Activated CD4-positive, alpha-beta T cell treated with anti-CD3 and anti-CD28 coated beads, Interleukin-2, amount 10 ng/mL, durations not matched to agents 24 days and 14 days (primary cell): ENCODE measurements around the gene CLEC4F. TPM values are rescaled to one million over a fixed set of nuclear protein-coding genes. Genes with fewer than 3 reads are reported as not detected.

ENCODE experiments used
- DNase-seq: peaks from one replicate; pipeline ENCODE4 v3.0.0; 2022
- H3K27ac Mint-ChIP-seq: one replicate; pipeline ENCODE4 v1.8.0; 2022; ENCODE audit warnings: mild to moderate bottlenecking, mixed read lengths
- H3K27me3 Mint-ChIP-seq: one replicate; pipeline ENCODE4 v1.8.0; 2022; ENCODE audit warnings: mixed read lengths
- H3K36me3 Mint-ChIP-seq: one replicate; pipeline ENCODE4 v1.8.0; 2022; ENCODE audit warnings: low read depth, mild to moderate bottlenecking, mixed read lengths
- H3K4me1 Mint-ChIP-seq: one replicate; pipeline ENCODE4 v1.8.0; 2021; ENCODE audit warnings: mixed read lengths
- H3K4me3 Mint-ChIP-seq: one replicate; pipeline ENCODE4 v1.8.0; 2022; ENCODE audit warnings: mild to moderate bottlenecking, moderate library complexity, mixed read lengths
- H3K9me3 Mint-ChIP-seq: one replicate; pipeline ENCODE4 v1.8.0; 2021; ENCODE audit warnings: mixed read lengths
- intact Hi-C: fragments of 100-400 bp; cut with micrococcal nuclease; formaldehyde crosslinking; loops from one replicate; pipeline ENCODE4 v1.15.1; 2023
- total RNA-seq: library from RNA; stranded (reverse); gene quantifications from 2 replicates; pipeline ENCODE4 v1.2.3, GENCODE V29; 2022

The CLEC4F gene
- total RNA-seq, 1 donor from 2014 or later = not detected

DNA sequence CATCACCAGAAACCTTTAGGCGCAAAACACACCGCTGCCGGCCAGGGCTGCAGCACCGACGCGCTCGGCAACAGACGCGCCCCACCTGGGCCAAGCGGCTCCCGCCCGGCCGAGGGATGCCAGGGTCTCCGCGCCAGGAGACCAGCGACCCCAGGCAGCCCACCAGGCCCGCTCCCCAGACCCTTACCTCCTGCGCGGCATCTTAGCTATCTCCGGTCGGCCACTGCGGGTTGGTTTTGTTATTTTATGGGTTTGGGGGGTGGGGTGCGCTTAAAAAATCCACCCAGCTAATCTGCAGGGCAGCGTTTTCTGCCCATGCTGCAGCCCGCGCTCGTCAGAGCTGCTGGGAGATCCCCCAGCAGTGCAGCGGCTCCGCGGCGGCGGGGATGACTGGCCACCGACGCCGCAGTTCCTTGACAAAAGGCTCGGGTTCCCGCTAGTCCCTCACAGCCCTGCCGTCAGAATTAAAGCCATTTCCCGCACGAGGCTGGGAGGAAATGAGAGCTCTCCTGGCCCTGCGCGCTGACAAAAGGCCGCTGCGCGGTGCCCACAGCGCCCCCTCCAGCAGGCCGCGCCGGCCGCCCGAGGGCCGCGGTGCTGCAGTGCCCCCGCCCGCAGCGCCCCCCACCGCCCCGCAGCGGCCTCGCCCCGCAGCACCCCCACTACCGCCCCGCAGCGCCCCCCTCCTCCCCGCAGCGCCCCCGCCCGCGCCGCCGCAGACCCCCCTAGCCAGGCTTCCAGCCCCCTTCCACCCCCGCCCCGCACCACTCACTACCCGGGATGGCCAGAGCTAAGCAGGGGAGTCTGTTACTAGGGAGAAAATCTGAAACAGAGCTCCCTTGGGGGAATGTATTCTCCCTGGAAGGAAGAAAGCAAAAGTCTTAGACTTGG is 52.5 kb downstream of the CLEC4F start, which contains the start of gene ADD2:
Gene ADD2 (minus strand): TSS at position 502 of the 891 bp plus-strand sequence. CDS start 61,792 bp downstream, outside the sequence.
- intact Hi-C loops = loop anchor here (5.0 kb wide), 1 partner anchor 111 kb away; no protein-coding TSS in a partner anchor
- H3K36me3 Mint-ChIP-seq = no peaks in the 10 kb centered on the region
- peak within 1 kb of the TSS; percentile 89 for H3K4me3 Mint-ChIP-seq
- H3K4me1 Mint-ChIP-seq = peaks cover 10% of the 10 kb centered on the region
- no peaks in the 10 kb centered on the region for H3K9me3 Mint-ChIP-seq
- peaks cover 43% of the 10 kb centered on the region for H3K27me3 Mint-ChIP-seq
- H3K27ac Mint-ChIP-seq = peak within 1 kb of the TSS; percentile 68
- DNase-seq = peak; percentile 84

DNA sequence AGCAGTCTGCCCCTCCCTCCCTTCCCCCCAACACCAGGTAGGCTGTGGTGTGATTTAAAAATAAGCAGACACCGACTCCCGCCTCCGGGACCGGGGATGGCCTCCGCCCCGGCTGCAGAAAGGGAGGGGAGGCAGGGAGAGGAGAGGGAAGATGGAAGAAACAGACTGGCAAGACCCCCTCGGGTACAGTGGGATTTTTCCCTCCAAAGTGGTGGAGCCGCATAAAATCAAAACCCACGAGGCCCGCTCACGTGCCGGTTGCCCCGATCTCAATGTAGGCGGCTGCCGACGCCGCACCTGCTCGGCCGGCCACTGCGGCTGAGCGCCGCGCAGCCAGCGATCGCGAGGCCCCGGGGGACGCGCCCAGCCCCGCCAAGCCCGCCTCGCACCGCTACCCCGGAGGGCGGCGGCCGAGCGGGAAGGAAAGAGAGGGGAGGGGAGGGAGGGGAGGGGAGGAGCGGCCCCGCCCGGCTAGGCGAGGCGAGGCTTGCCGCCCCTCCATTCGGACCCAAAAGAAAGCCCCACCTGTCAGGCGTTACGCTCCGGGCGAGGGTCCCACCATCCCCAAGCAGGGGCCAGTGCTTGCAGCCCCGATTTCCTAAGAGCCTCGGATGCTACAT is 53.2 kb downstream of the CLEC4F start:
- H3K27ac Mint-ChIP-seq = peak overlapping the region; percentile 62
- H3K27me3 Mint-ChIP-seq = peaks cover 40% of the 10 kb centered on the region
- H3K4me1 Mint-ChIP-seq = peaks cover 10% of the 10 kb centered on the region
- no peaks in the 10 kb centered on the region for H3K36me3 Mint-ChIP-seq
- no peaks in the 10 kb centered on the region for H3K9me3 Mint-ChIP-seq
- peak overlapping the region; percentile 89 for H3K4me3 Mint-ChIP-seq
- peak; percentile 71 for DNase-seq
- intact Hi-C loops = loop anchor here (5.0 kb wide), 1 partner anchor 110 kb away; no protein-coding TSS in a partner anchor

DNA sequence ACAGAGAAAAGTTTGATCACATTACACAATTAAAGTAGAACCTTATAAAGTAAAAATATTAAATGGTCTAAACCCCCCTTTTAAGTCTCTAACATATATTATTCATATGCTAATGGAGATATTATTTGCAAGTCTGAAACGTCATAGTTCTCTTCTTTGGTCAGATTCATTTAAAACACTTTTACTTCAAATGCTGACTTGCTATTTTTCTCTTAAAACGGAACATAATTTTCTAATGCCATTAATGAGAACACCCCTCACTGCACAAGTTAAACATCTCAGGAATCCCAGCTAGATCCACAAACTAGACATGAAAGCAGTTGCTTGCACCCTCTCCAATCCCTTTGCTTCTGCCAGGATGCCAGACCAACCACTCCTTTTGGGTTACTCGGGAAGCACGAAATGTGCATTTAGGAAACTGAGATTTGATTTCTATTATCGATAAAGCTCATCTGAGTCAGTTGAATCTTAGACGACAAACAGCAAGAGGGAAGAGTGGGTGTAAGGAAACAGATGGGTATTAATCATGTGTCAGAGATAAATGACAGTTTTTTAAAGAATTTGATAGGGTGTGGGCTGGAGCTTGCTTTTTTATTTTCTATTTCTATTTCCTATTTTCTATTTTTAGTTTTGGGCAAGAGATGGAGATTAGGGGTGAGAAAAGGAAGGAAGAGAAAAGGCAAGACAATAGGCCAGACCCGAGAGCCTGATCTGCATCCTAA is 53.9 kb downstream of the CLEC4F start:
- Mint-ChIP-seq H3K27ac (peak overlapping the region; percentile 32), H3K9me3 (no peaks in the 10 kb centered on the region), H3K27me3 (peaks cover 40% of the 10 kb centered on the region), H3K4me1 (peaks cover 10% of the 10 kb centered on the region), H3K36me3 (no peaks in the 10 kb centered on the region), H3K4me3 (peak overlapping the region; percentile 82)
- DNase-seq = no peak
- intact Hi-C loops = loop anchor here (5.0 kb wide), 1 partner anchor 109 kb away; no protein-coding TSS in a partner anchor

DNA sequence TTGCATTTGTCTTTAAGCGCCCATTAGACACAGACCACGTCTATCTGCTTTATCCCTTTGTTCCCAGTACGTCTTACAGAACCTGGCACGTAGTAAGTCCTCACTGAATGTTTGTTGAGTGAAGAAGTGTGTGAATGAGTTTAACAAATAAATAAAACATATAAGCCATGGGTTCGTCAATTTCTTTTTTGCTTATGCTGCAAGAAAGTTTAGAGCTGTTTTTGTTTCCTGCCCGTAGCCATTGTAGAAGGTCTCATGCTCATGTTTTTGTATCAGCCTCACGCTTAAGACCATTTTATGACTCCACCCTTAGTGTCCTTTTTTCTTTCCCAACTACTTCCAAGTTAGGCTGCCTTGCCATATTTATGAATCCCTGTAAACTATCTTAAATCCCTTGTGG is 54.9 kb downstream of the CLEC4F start:
- peaks cover 10% of the 10 kb centered on the region for H3K4me1 Mint-ChIP-seq
- no peak overlapping the region for H3K27ac Mint-ChIP-seq
- no peak overlapping the region for H3K4me3 Mint-ChIP-seq
- peaks cover 35% of the 10 kb centered on the region for H3K27me3 Mint-ChIP-seq
- H3K9me3 Mint-ChIP-seq = no peaks in the 10 kb centered on the region
- DNase-seq = no peak
- intact Hi-C loops = loop anchor here (5.0 kb wide), 1 partner anchor 108 kb away; no protein-coding TSS in a partner anchor
- no peaks in the 10 kb centered on the region for H3K36me3 Mint-ChIP-seq

DNA sequence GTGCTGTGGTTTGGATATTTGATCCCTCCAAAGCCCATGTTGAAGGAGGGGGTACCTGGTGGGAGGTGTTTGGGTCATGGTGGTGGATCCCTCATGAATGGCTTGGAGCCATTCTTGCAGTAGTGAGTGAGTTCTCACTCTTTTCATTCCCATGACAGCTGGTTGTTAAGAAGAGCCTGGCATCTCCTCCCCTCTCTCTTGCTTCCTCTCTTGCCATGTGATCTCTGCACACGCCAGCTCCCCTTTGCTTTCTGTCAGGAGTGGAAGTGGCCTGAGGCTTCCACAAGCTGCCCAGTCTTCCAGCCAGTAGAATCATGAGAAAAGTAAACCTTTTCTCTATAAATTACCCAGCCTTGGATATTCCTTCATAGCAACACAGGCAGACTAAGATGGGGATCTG is 61.0 kb downstream of the CLEC4F start:
- H3K27ac Mint-ChIP-seq = no peak overlapping the region
- DNase-seq = no peak
- no peaks in the 10 kb centered on the region for H3K9me3 Mint-ChIP-seq
- no peak overlapping the region for H3K4me3 Mint-ChIP-seq
- no peaks in the 10 kb centered on the region for H3K4me1 Mint-ChIP-seq
- no peaks in the 10 kb centered on the region for H3K36me3 Mint-ChIP-seq
- H3K27me3 Mint-ChIP-seq = peaks cover 4% of the 10 kb centered on the region
- intact Hi-C loops = no loop called here

Other genes with a start within 250 kb of the CLEC4F start
- gene ADD2, start 52.4 kb downstream of the CLEC4F start, total RNA-seq = 6.1 and 8.2 TPM in 2 replicates
- not detected in 2 replicates for gene FIGLA, start 30.0 kb downstream of the CLEC4F start, total RNA-seq
- not detected in 2 replicates for gene CD207, start 15.2 kb upstream of the CLEC4F start, total RNA-seq
- gene VAX2, start 80.0 kb upstream of the CLEC4F start, total RNA-seq = not detected in 2 replicates
- not detected in 2 replicates for gene ATP6V1B1, start 115.3 kb upstream of the CLEC4F start, total RNA-seq
- gene ANKRD53, start 158.0 kb upstream of the CLEC4F start, total RNA-seq = not detected in 2 replicates
- gene TEX261, start 174.3 kb upstream of the CLEC4F start, total RNA-seq = 81.7 and 88.8 TPM in 2 replicates
- gene NAGK, start 248.0 kb upstream of the CLEC4F start, total RNA-seq = 55.9 and 67.1 TPM in 2 replicates